ENCODE data around the gene SPINT2. TPM values are rescaled to one million over a fixed set of nuclear protein-coding genes. Genes with fewer than 3 reads are reported as not detected.
"Not testable (repeated sequence)": the region's sequence is repeated elsewhere in the genome, so short reads cannot be mapped to it uniquely, and the experiment has no call there.

The SPINT2 gene
- total RNA-seq, 2 donors from 2014 or later = 349 to 932 TPM

GRCh38 chr19:38224014-38224862 lies 40.1 kb upstream of the SPINT2 start, which contains the start of gene DPF1:
DPF1 (minus strand) TSS chr19:38224222; CDS start chr19:38224142, 80 bp downstream.
- TF ChIP-seq POLR2AphosphoS5 (IDR thresholded peaks at IDR 0.05) (no peak), CTCF (IDR thresholded peaks at IDR 0.05) (no peak), POLR2A (IDR thresholded peaks at IDR 0.05) (no peak)
- no peaks in the 10 kb centered on the region for H3K9me3 ChIP-seq
- peaks cover 19% of the 10 kb centered on the region for H3K27me3 ChIP-seq (replicated peaks; ENCODE audit: insufficient read depth)
- WGBS = 5% methylated on average over 30 of the region's 61 CpGs
- H3K4me3 ChIP-seq = peak within 1 kb of the TSS; percentile 12 to 26
- H3K36me3 ChIP-seq = no peaks in the 10 kb centered on the region
- DNase-seq (ENCODE audit: low spot score) = no peak
- H3K27ac ChIP-seq = no peak within 1 kb of the TSS
- H3K4me1 ChIP-seq (replicated peaks) = peaks cover 11% of the 10 kb centered on the region
- intact Hi-C loops (cut with DNase I) = loop anchor here (5.0 kb wide), 1 partner anchor 322 kb away; no protein-coding TSS in a partner anchor

- intact Hi-C loops (cut with DNase I) = loop anchor here (5.0 kb wide), 1 partner anchor 323 kb away; no protein-coding TSS in a partner anchor
- H3K27ac ChIP-seq; H3K36me3 ChIP-seq; H3K9me3 ChIP-seq; DNase-seq (ENCODE audit: low spot score); H3K4me3 ChIP-seq: not testable (repeated sequence)
- 88% methylated on average over 6 of the region's 6 CpGs for WGBS
- H3K4me1 ChIP-seq (replicated peaks) = peaks cover 12% of the 10 kb centered on the region
- peaks cover 19% of the 10 kb centered on the region for H3K27me3 ChIP-seq (replicated peaks; ENCODE audit: insufficient read depth)
Observed at GRCh38 chr19:38224863-38225218, 39.5 kb upstream of the SPINT2 start.

- H3K36me3 ChIP-seq = no peaks in the 10 kb centered on the region
- peaks cover 12% of the 10 kb centered on the region for H3K4me1 ChIP-seq (replicated peaks)
- TF ChIP-seq POLR2AphosphoS5 (IDR thresholded peaks at IDR 0.05) = no peak
- no peak for DNase-seq (ENCODE audit: low spot score)
- intact Hi-C loops (cut with DNase I) = no loop called here
- H3K27me3 ChIP-seq (replicated peaks; ENCODE audit: insufficient read depth) = peaks cover 15% of the 10 kb centered on the region
- no peak overlapping the region for H3K27ac ChIP-seq
- H3K4me3 ChIP-seq = no peak overlapping the region
- WGBS = 76% methylated on average over 11 of the region's 11 CpGs
- H3K9me3 ChIP-seq = no peaks in the 10 kb centered on the region
Observed at GRCh38 chr19:38227287-38228004, 36.9 kb upstream of the SPINT2 start.

- H3K27ac ChIP-seq = no peak overlapping the region
- no peaks in the 10 kb centered on the region for H3K36me3 ChIP-seq
- no peak for DNase-seq (ENCODE audit: low spot score)
- peaks cover 12% of the 10 kb centered on the region for H3K4me1 ChIP-seq (replicated peaks)
- no peak for TF ChIP-seq CTCF (IDR thresholded peaks at IDR 0.05)
- no peak for TF ChIP-seq POLR2A (IDR thresholded peaks at IDR 0.05)
- no peak overlapping the region for H3K4me3 ChIP-seq
- H3K27me3 ChIP-seq (replicated peaks; ENCODE audit: insufficient read depth) = peaks cover 12% of the 10 kb centered on the region
- intact Hi-C loops (cut with DNase I) = no loop called here
- H3K9me3 ChIP-seq = no peaks in the 10 kb centered on the region
- WGBS = 14% methylated on average over 16 of the region's 16 CpGs
Observed at GRCh38 chr19:38228005-38228377, 36.4 kb upstream of the SPINT2 start.

- TF ChIP-seq POLR2AphosphoS5 (IDR thresholded peaks at IDR 0.05) (no peak), POLR2A (IDR thresholded peaks at IDR 0.05) (no peak), CTCF (IDR thresholded peaks at IDR 0.05) (no peak)
- Histone ChIP-seq H3K4me1 (replicated peaks) (peaks cover 12% of the 10 kb centered on the region), H3K36me3 (no peaks in the 10 kb centered on the region), H3K4me3 (no peak overlapping the region), H3K27me3 (replicated peaks; ENCODE audit: insufficient read depth) (peaks cover 12% of the 10 kb centered on the region), H3K27ac (no peak overlapping the region), H3K9me3 (no peaks in the 10 kb centered on the region)
- DNase-seq (ENCODE audit: low spot score) = no peak
- WGBS = 1% methylated on average over 53 of the region's 80 CpGs
- intact Hi-C loops (cut with DNase I) = no loop called here
Observed at GRCh38 chr19:38228491-38229439, 35.6 kb upstream of the SPINT2 start.
